GM12878 (cell line): ENCODE data around the gene FHOD3. TPM values are rescaled to one million over a fixed set of nuclear protein-coding genes. Genes with fewer than 3 reads are reported as not detected.

ENCODE experiments used
- ATAC-seq: fragments of 200-7000 bp; cut with Tn5 transposase; 3 replicates; pipeline ENCODE4 v1.9.1; 2020; ENCODE audit warnings: mild to moderate bottlenecking, moderate library complexity
- BruUV-seq: library from RNA; stranded (reverse); fragments of 400-500 nt; replicated peaks from 2 replicates; lab custom pipeline; 2021; lab: Mats Ljungman, UMichigan
- CTCF ChIA-PET: fragments of 300-600 bp; sonication (Branson Sonifier 250); formaldehyde crosslinking; extraction: SDS; loops from one replicate; lab custom pipeline; 2021; ENCODE audit warnings: inconsistent platforms; lab: Yijun Ruan, JAX
- POLR2A ChIA-PET: fragments of 350-600 bp; formaldehyde crosslinking; extraction: SDS; loops from one replicate; lab custom pipeline; 2021; ENCODE audit warnings: inconsistent platforms; lab: Charles Lee
- RAD21 ChIA-PET: fragments of 300-600 bp; sonication (Branson Sonifier 250); formaldehyde crosslinking; loops from one replicate; lab custom pipeline; 2023; ENCODE audit warnings: antibody characterized with exemption; ENCODE audit not compliant: unreplicated experiment; lab: Charles Lee
- SMC1A ChIA-PET: fragments of 300-600 bp; sonication (Branson Sonifier 250); formaldehyde crosslinking; loops from one replicate; lab custom pipeline; 2023; ENCODE audit not compliant: unreplicated experiment, uncharacterized antibody; lab: Charles Lee
- DNase-seq: peaks from one replicate; pipeline ENCODE4 v3.0.0-alpha.2; 2011; ENCODE audit warnings: low read depth, low spot score
- FAIRE-seq: peaks from 3 replicates; lab custom pipeline; 2011; peaks lifted over from hg19 to GRCh38; lab: Jason Lieb, UNC
- H2AFZ ChIP-seq: 2 replicates; pipeline ENCODE4 v1.6.0; 2011; ENCODE audit warnings: low read depth, low read length, control low read depth; ENCODE audit not compliant: control insufficient read depth
- H3K27ac ChIP-seq: 2 replicates; pipeline ENCODE4 v1.5.1; 2011; ENCODE audit warnings: control low read depth; ENCODE audit not compliant: control insufficient read depth, insufficient read depth
- H3K27me3 ChIP-seq, 2 experiments: replicated peaks in 1 of 2; 2 replicates each; pipeline versions ENCODE4 v1.6.0 to v1.6.1; 2011; ENCODE audit warnings: low read length in 1 of 2; ENCODE audit not compliant: control insufficient read depth in 2 of 2, insufficient read depth in 2 of 2
- H3K36me3 ChIP-seq, 2 experiments: 2 replicates each; pipeline ENCODE4 v1.5.1; 2011; ENCODE audit warnings: low read length in 1 of 2; ENCODE audit not compliant: control insufficient read depth in 2 of 2, insufficient read depth in 2 of 2
- H3K4me1 ChIP-seq: 2 replicates; pipeline ENCODE4 v1.6.1; 2011; ENCODE audit warnings: mild to moderate bottlenecking, low read length, moderate library complexity, mixed read lengths; ENCODE audit not compliant: control insufficient read depth, insufficient read depth
- H3K4me2 ChIP-seq: 2 replicates; pipeline ENCODE4 v1.6.0; 2011; ENCODE audit warnings: control low read depth; ENCODE audit not compliant: control insufficient read depth, insufficient read depth
- H3K4me3 ChIP-seq: fragments of 200-600 bp; sonication (generic); 2 replicates; pipeline ENCODE4 v1.5.1; 2016
- H3K79me2 ChIP-seq: 2 replicates; pipeline ENCODE4 v1.6.0; 2011; ENCODE audit warnings: low read length; ENCODE audit not compliant: control insufficient read depth, insufficient read depth
- H3K9ac ChIP-seq: 2 replicates; pipeline ENCODE4 v1.8.0; 2011; ENCODE audit warnings: low read length, control low read depth, mixed read lengths; ENCODE audit not compliant: control insufficient read depth, insufficient read depth
- H3K9me3 ChIP-seq: replicated peaks from 3 replicates; pipeline ENCODE4 v1.5.1; 2011; ENCODE audit warnings: mild to moderate bottlenecking, low read length; ENCODE audit not compliant: control insufficient read depth, insufficient read depth
- H4K20me1 ChIP-seq: 2 replicates; pipeline ENCODE4 v1.6.0; 2011; ENCODE audit not compliant: control insufficient read depth, insufficient read depth
- BMI1 ChIP-seq: fragments of 450-650 bp; IDR thresholded peaks from 2 replicates; pipeline ENCODE4 v1.6.1; 2016; ENCODE audit warnings: mild to moderate bottlenecking, moderate library complexity, borderline replicate concordance
- EGR1 ChIP-seq, 2 experiments: IDR thresholded peaks; 1 replicate in 1 of 2; 2 replicates in 1 of 2; pipeline ENCODE4 v1.6.1; 2011 to 2012; ENCODE audit warnings: low read depth in 2 of 2, low read length in 2 of 2, borderline replicate concordance in 1 of 2, mild to moderate bottlenecking in 1 of 2, moderate library complexity in 1 of 2
- KDM1A ChIP-seq: fragments of 200-600 bp; sonication (generic); IDR thresholded peaks from 2 replicates; pipeline ENCODE4 v1.6.1; 2016; ENCODE audit warnings: borderline replicate concordance
- RAD51 ChIP-seq: fragments of 450-650 bp; IDR thresholded peaks from 2 replicates; pipeline ENCODE4 v1.6.1; 2016; ENCODE audit warnings: moderate library complexity, mild to moderate bottlenecking, inconsistent platforms
- REST ChIP-seq: IDR thresholded peaks from 2 replicates; pipeline ENCODE4 v1.6.1; 2012; ENCODE audit warnings: mild to moderate bottlenecking, low read depth, low read length
- TCF12 ChIP-seq: IDR thresholded peaks from 2 replicates; pipeline ENCODE4 v1.6.1; 2011; ENCODE audit warnings: low read depth, mild to moderate bottlenecking, low read length
- ZBED1 ChIP-seq: IDR thresholded peaks from 2 replicates; pipeline ENCODE4 v1.6.1; 2016; ENCODE audit warnings: borderline replicate concordance
- WGBS: methylation state at CpG from one replicate; pipeline ENCODE4 v1.1.6; 2016; ENCODE audit warnings: low lambda C conversion rate; ENCODE audit not compliant: insufficient replicate concordance, insufficient coverage; ENCODE audit errors: missing lambda C conversion rate; 5-methylcytosine and 5-hydroxymethylcytosine counted together
- in situ Hi-C: fragments of 300-500 bp; cut with MboI; formaldehyde crosslinking; loops from 9 replicates; pipeline ENCODE4 v1.14.3; 2018; ENCODE audit warnings: mixed read lengths
- intact Hi-C: fragments of 100-400 bp; cut with micrococcal nuclease; formaldehyde crosslinking; loops from one replicate; pipeline ENCODE4 v1.14.2; 2022; ENCODE audit not compliant: unreplicated experiment
- polyA plus RNA-seq, 11 experiments: library from polyadenylated mRNA; depleted of rRNA in 4 of 11; unstranded in 6 of 11; stranded (reverse) in 5 of 11; fragments of >200 nt; fragmentation: Nextera tagmentation in 4 of 11; fragmentation: Illumina TruSeq in 1 of 11; extraction: Ambion mirVana in 4 of 11; extraction: Trizol in 1 of 11; gene quantifications; 1 replicate in 1 of 11; 2 replicates in 10 of 11; pipeline versions ENCODE4 v1.2.1 to v1.2.3, GENCODE V29; 2011 to 2016; ENCODE audit warnings: inconsistent platforms in 2 of 11, missing spikeins in 2 of 11, low read depth in 1 of 11
- total RNA-seq, 4 experiments: library from RNA; depleted of rRNA in 3 of 4; stranded (reverse); fragments of >200 nt in 3 of 4; fragmentation: Illumina TruSeq in 1 of 4; extraction: Trizol in 1 of 4; gene quantifications; 2 replicates each; pipeline versions ENCODE4 v1.2.1 to v1.2.3, GENCODE V29; 2013 to 2021
- TF ChIP-seq, protein P1 (sequence below): IDR thresholded peaks from 2 replicates; pipeline ENCODE4 v1.6.1; 2012; ENCODE audit warnings: improper control_type of control experiment, low read depth, low read length; ENCODE audit not compliant: insufficient replicate concordance
- TF ChIP-seq, protein P2 (sequence below): fragments of 450-650 bp; formaldehyde crosslinking; IDR thresholded peaks from 2 replicates; pipeline ENCODE4 v1.4.0; 2020; ENCODE audit warnings: mild to moderate bottlenecking, moderate library complexity

Gene FHOD3
- total and polyA plus RNA-seq, 10 of the 15 experiments (the other 5 are each of a cell fraction or from before 2014, with no cell fraction given), result 0.77 to 26.7 (median 10.4) TPM

GRCh38 chr18:36545821-36546427 lies 248.4 kb downstream of the FHOD3 start (continued):
- TF ChIP-seq, protein P1, sequence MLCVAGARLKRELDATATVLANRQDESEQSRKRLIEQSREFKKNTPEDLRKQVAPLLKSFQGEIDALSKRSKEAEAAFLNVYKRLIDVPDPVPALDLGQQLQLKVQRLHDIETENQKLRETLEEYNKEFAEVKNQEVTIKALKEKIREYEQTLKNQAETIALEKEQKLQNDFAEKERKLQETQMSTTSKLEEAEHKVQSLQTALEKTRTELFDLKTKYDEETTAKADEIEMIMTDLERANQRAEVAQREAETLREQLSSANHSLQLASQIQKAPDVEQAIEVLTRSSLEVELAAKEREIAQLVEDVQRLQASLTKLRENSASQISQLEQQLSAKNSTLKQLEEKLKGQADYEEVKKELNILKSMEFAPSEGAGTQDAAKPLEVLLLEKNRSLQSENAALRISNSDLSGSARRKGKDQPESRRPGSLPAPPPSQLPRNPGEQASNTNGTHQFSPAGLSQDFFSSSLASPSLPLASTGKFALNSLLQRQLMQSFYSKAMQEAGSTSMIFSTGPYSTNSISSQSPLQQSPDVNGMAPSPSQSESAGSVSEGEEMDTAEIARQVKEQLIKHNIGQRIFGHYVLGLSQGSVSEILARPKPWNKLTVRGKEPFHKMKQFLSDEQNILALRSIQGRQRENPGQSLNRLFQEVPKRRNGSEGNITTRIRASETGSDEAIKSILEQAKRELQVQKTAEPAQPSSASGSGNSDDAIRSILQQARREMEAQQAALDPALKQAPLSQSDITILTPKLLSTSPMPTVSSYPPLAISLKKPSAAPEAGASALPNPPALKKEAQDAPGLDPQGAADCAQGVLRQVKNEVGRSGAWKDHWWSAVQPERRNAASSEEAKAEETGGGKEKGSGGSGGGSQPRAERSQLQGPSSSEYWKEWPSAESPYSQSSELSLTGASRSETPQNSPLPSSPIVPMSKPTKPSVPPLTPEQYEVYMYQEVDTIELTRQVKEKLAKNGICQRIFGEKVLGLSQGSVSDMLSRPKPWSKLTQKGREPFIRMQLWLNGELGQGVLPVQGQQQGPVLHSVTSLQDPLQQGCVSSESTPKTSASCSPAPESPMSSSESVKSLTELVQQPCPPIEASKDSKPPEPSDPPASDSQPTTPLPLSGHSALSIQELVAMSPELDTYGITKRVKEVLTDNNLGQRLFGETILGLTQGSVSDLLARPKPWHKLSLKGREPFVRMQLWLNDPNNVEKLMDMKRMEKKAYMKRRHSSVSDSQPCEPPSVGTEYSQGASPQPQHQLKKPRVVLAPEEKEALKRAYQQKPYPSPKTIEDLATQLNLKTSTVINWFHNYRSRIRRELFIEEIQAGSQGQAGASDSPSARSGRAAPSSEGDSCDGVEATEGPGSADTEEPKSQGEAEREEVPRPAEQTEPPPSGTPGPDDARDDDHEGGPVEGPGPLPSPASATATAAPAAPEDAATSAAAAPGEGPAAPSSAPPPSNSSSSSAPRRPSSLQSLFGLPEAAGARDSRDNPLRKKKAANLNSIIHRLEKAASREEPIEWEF, result no peak

- 39% methylated on average over 8 of the region's 8 CpGs for WGBS
- BruUV-seq, result no TSS peak
- intact Hi-C loops (no loop called here), in situ Hi-C loops (no loop called here)
- no peak for ATAC-seq
- no peaks in the 10 kb centered on the region; the same call in 2 of the 3 replicates for H3K9me3 ChIP-seq
- SMC1A ChIA-PET, result interaction anchor here (0.6 to 2.5 kb wide), 3 partner anchors 10 to 82 kb away, joined by 3 to 7 read pairs (median 5); no protein-coding TSS in a partner anchor
- no peaks in the 10 kb centered on the region for H3K79me2 ChIP-seq
- POLR2A ChIA-PET, result no interaction called here
- H3K36me3 ChIP-seq, result no peaks in the 10 kb centered on the region; a peak in 1 of 4 replicates
- no peak for FAIRE-seq
- no peak overlapping the region for H3K27ac ChIP-seq
- no peak overlapping the region for H3K4me2 ChIP-seq
- RAD21 ChIA-PET, result no interaction called here
- H2AFZ ChIP-seq, result no peak overlapping the region
- H3K4me1 ChIP-seq, result no peaks in the 10 kb centered on the region
- no peak for DNase-seq
- H3K4me3 ChIP-seq, result no peak overlapping the region
- H4K20me1 ChIP-seq, result no peaks in the 10 kb centered on the region
- CTCF ChIA-PET, result interaction anchor here (0.7 kb wide), 1 partner anchor 13 kb away, joined by 3 read pairs; no protein-coding TSS in a partner anchor
- H3K9ac ChIP-seq, result no peak overlapping the region
- no peaks in the 10 kb centered on the region for H3K27me3 ChIP-seq
- TF ChIP-seq RAD51 (no peak), TCF12 (no peak), EGR1 (IDR thresholded peaks at IDR 0.05; ENCODE audit: borderline replicate concordance in 1 of 2, low read depth in 2 of 2, low read length in 2 of 2) (no peak), BMI1 (no peak), KDM1A (no peak), REST (no peak), ZBED1 (no peak)
- TF ChIP-seq, protein P2, sequence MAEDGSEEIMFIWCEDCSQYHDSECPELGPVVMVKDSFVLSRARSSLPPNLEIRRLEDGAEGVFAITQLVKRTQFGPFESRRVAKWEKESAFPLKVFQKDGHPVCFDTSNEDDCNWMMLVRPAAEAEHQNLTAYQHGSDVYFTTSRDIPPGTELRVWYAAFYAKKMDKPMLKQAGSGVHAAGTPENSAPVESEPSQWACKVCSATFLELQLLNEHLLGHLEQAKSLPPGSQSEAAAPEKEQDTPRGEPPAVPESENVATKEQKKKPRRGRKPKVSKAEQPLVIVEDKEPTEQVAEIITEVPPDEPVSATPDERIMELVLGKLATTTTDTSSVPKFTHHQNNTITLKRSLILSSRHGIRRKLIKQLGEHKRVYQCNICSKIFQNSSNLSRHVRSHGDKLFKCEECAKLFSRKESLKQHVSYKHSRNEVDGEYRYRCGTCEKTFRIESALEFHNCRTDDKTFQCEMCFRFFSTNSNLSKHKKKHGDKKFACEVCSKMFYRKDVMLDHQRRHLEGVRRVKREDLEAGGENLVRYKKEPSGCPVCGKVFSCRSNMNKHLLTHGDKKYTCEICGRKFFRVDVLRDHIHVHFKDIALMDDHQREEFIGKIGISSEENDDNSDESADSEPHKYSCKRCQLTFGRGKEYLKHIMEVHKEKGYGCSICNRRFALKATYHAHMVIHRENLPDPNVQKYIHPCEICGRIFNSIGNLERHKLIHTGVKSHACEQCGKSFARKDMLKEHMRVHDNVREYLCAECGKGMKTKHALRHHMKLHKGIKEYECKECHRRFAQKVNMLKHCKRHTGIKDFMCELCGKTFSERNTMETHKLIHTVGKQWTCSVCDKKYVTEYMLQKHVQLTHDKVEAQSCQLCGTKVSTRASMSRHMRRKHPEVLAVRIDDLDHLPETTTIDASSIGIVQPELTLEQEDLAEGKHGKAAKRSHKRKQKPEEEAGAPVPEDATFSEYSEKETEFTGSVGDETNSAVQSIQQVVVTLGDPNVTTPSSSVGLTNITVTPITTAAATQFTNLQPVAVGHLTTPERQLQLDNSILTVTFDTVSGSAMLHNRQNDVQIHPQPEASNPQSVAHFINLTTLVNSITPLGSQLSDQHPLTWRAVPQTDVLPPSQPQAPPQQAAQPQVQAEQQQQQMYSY (CRISPR knock-in tag), result no peak
These were observed 249.4 kb downstream of the FHOD3 start for GRCh38 chr18:36546876-36547275.
